Superior temporal gyrus (tissue), 1 donor: ENCODE measurements around the gene CEP85.
A peak's percentile ranks its signal among the peaks of the same experiment; 100 is the strongest.

Experiments
- DNase-seq: peaks from one replicate; pipeline ENCODE4 v3.0.0-alpha.2; 2016; ENCODE audit errors: extremely low spot score

Gene CEP85

GRCh38 chr1:26317146-26317545 lies 83.1 kb downstream of the CEP85 start:
- DNase-seq = no peak

- DNase-seq = no peak
Measured at GRCh38 chr1:26317612-26318337, 83.8 kb downstream of the CEP85 start, which contains the start of gene CD52. Gene CD52, plus strand, starts transcription at chr1:26317958. Its CDS starts 60 bp downstream, at chr1:26318018.

- DNase-seq = no peak
Measured at GRCh38 chr1:26318338-26319064, 84.5 kb downstream of the CEP85 start.

- no peak for DNase-seq
Measured at GRCh38 chr1:26320896-26321295, 86.9 kb downstream of the CEP85 start.

GRCh38 chr1:26321315-26322041 lies 87.5 kb downstream of the CEP85 start:
- peak; percentile 93 for DNase-seq

GRCh38 chr1:26322042-26322331 lies 88.0 kb downstream of the CEP85 start:
- DNase-seq = no peak

- no peak for DNase-seq
Measured at GRCh38 chr1:26323382-26323781, 89.4 kb downstream of the CEP85 start.

GRCh38 chr1:26324550-26324949 lies 90.5 kb downstream of the CEP85 start:
- DNase-seq = no peak

GRCh38 chr1:26327956-26328362 lies 94.0 kb downstream of the CEP85 start:
- DNase-seq = no peak
